NCI-H2171 (cell line): ENCODE data around the gene ALDH1A1.

ENCODE experiments used
- DNase-seq: peaks from one replicate; lab custom pipeline; 2025; lab: John Stamatoyannopoulos, UW

Gene ALDH1A1

GRCh38 chr9:72979405-72980100, 26.7 kb upstream of the ALDH1A1 start:
- no peak for DNase-seq

DNA sequence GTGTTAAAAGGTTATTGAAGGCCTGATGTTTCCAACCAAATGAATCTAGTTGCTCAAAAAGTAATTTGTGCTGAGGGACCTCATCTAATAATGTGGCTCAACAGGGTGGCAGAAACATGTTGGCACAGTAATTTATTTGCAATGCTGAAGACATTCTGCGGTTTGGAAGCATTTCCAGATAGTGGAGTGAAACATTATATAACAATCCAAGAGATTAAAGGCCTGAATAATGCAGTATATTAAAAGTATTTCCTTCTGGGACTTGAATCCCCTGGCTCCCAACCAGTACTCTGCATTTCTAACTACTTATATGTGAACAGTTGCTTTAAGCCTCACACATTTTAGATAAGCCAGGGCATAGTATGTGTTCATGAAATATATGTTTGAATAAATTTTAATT, 25.9 kb upstream of the ALDH1A1 start:
- DNase-seq = no peak

DNA sequence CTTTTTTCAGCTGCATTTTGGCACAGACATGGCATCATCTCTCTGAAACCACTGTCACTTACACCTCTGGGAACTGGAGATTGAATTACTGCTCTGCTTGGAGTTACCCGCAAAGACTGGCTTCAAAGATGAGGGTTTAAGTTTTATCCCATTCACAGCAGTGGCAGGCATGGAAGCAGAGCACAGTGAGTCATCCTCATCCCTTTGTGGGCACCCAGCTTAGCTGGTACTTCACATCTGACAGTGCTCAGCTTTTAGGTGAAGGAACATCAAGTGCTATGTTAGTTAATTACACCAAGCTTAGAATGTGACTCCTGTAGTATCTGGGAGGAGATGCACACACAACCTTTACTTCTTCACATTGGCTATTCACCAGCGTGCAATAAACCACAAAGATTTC, 24.8 kb upstream of the ALDH1A1 start:
- DNase-seq = no peak

DNA sequence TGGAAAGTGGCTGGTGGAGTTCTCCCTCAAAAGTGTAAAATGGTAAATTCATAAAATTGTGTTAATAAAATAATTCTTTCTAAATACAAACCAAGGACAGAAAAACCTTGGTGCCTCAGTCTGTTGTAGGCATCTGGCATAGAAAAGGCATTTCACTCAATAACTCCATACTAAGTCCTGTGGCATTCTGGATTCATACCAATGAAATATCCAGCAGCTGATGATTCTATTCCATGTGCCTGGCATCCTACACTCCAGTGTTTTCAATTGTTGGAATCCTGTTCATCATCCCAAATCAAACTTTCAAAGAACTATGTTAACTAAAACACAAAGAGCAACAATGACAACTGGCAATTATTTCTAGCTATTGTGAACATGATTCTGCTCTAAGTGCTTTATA, 21.6 kb upstream of the ALDH1A1 start:
- DNase-seq = no peak

DNA sequence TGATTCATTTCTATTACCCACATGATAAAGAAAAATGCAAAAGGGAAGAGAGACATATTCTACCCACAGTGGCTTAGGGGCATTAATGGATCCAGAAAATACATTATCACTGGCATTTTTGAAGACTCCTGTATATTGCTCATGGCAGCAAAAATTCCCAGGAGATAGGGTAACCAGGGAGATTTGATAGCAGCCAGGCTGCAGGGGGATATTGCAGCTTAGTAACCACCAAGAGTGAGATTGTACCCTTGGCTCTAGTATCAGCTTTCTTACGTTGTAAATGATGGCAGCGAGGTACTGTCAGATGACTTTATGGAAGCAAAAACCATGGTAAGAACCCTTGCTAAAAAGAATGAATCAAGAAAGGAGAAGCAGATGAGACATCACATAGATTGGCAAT, 19.8 kb upstream of the ALDH1A1 start:
- no peak for DNase-seq

DNA sequence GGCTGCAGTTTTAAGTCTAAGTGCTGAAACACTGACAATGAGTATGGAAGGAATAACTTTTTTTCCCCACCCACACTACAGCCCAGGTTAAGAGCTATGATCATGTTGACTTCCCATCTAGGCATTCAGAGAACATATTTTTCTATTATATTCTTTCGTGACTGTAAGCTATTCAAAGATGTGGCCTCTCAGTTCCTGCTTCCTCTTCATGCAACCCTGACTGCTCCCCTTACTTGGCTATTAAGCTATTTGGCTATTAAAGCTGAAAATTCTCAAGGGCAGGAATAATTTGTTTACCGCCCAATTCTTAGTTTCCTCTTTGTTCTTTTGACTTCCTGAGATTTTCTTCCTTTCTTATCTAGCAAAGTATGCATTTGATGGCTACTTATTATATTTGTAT, 18.6 kb upstream of the ALDH1A1 start:
- DNase-seq = no peak

DNA sequence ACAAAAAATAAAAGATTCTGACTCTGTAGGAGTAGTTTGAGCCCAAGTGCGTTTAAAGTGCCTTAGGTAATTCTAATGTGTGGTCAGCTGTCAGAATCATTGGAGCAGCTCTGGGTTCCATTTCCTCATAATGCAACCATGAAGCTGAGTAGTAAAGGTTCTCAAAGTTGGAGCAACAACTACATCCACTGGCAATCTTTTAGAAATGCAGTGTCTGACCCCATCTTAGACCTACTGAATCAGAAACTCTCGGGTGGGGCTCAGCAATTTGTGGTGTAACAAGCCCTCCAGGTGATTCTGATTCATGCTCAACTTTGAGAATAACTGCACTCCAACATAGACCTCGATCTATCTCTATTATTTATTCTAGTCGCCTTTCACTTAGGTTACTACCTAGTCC, 7.6 kb upstream of the ALDH1A1 start:
- DNase-seq = no peak

- no peak for DNase-seq
These were observed 5.8 kb upstream of the ALDH1A1 start for GRCh38 chr9:72958485-72959281.

DNA sequence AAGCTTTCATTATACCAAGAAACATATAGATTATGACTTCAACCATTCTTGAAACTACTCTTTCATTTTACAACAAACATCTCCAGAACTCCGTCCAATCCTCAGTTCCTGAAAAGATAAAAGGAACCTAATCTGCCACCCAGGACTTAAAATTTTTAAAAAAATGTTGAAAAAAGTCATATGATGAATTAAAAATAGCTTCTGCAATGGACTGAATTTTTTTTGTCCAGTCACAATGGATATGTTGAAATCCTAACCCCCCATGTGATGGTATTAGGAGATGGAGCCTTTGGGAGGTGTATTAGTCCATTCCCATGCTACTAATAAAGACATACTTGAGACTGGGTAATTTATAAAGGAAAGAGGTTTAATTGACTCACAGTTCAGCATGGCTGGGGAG, 2.7 kb upstream of the ALDH1A1 start:
- no peak for DNase-seq

GRCh38 chr9:72955126-72955455, 2.2 kb upstream of the ALDH1A1 start:
- no peak for DNase-seq

- DNase-seq = no peak
These were observed 1.7 kb upstream of the ALDH1A1 start for GRCh38 chr9:72954431-72955125.

GRCh38 chr9:72952381-72952690, 517 bp downstream of the ALDH1A1 start:
- DNase-seq = no peak

DNA sequence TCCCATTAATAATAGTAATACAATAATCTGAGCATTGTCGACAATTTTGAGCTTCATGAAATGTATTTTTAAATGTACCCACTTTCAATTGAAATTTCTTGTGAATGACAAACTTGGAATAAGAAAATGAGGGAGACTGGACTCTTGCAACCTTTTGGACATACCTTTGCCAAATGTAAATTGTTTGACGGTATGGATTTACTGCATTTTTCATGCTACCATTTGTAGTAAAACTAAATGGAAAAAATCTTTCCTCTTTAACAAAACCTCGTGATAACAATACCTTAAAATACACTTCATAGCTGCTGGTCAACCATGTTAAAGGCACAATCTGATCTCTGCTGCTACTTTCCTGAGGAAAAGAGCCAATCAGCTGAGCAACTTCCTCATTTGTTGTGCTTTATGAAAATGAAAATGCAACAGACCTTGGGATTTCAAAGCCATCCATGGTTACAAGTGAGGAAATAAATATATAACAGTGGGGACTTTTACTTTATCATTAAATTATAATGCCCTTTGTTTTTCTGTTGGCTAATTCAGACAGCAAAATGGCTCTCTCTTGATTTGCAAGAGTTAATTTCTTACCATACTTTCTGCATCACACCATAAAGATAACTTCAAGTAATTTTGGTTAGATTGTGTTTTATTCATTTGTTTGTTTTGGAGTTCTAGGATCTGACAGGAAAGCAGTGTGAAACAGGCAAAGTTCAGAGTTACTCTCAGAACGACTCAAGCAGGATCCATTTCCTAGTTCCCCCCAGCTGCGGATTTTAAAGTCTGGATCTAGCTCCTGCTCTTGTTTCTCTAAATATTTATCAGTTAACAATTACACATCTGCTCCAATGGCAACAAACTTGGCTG, 1.1 kb downstream of the ALDH1A1 start:
- DNase-seq = no peak

- no peak for DNase-seq
These were observed 1.9 kb downstream of the ALDH1A1 start for GRCh38 chr9:72950875-72951442.

GRCh38 chr9:72949918-72950325, 2.9 kb downstream of the ALDH1A1 start:
- no peak for DNase-seq

DNA sequence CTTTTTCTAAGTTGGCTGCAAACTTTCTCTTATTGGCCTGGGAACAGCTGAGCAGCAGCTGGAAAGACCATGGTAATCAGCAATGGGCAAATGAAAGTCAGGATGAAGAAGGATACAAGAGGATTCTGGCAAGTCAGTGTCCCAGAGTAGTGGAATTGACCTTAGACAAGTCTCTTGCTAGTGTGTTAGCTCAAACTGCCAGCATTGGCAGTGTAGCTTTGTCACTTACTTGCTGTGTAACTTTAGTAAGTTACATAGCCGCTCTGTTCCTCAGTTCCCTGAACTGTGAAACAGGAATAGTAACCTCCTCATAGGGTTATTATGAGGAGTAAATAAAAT, 3.6 kb downstream of the ALDH1A1 start:
- no peak for DNase-seq

GRCh38 chr9:72948575-72949243, 4.1 kb downstream of the ALDH1A1 start:
- no peak for DNase-seq

GRCh38 chr9:72947984-72948465, 4.8 kb downstream of the ALDH1A1 start:
- no peak for DNase-seq

- no peak for DNase-seq
These were observed 6.0 kb downstream of the ALDH1A1 start for GRCh38 chr9:72946821-72947220.

GRCh38 chr9:72946318-72946717, 6.5 kb downstream of the ALDH1A1 start:
- no peak for DNase-seq

GRCh38 chr9:72945391-72945790, 7.5 kb downstream of the ALDH1A1 start:
- no peak for DNase-seq
